HepG2 (cell line): ENCODE measurements around the gene ZNF8. TPM values are rescaled to one million over a fixed set of nuclear protein-coding genes. Genes with fewer than 3 reads are reported as not detected.

ENCODE experiments used
- EP300 ChIP-seq, 3 experiments: sonication (generic) in 1 of 3; formaldehyde crosslinking in 1 of 3; IDR thresholded peaks; 2 replicates each; pipeline versions ENCODE4 v1.5.1 to v1.6.1; 2011 to 2020; ENCODE audit warnings: low read depth in 2 of 3, low read length in 2 of 3, borderline replicate concordance in 1 of 3, improper control_type of control experiment in 1 of 3, mild to moderate bottlenecking in 1 of 3, missing genetic modification reagents in 1 of 3, moderate library complexity in 1 of 3
- MYC ChIP-seq: sonication (generic); formaldehyde crosslinking; IDR thresholded peaks from 2 replicates; pipeline ENCODE4 v1.9.0; 2021; ENCODE audit warnings: missing genetic modification reagents, borderline replicate concordance
- TRIM24 ChIP-seq: sonication (generic); formaldehyde crosslinking; IDR thresholded peaks from 2 replicates; pipeline ENCODE4 v1.8.0; 2022; ENCODE audit warnings: mild to moderate bottlenecking, missing genetic modification reagents
- ZNF292 ChIP-seq: sonication (generic); formaldehyde crosslinking; IDR thresholded peaks from 2 replicates; pipeline ENCODE4 v1.8.1; 2022; ENCODE audit warnings: mild to moderate bottlenecking, low read depth, missing genetic modification reagents, borderline replicate concordance
- ZNF407 ChIP-seq: sonication (generic); formaldehyde crosslinking; IDR thresholded peaks from one replicate; pipeline ENCODE4 v1.5.1; 2020; ENCODE audit warnings: mild to moderate bottlenecking, missing genetic modification reagents; ENCODE audit errors: not compliant biosample characterization
- ZNF431 ChIP-seq: sonication (generic); formaldehyde crosslinking; IDR thresholded peaks from 2 replicates; pipeline ENCODE4 v1.9.0; 2022; ENCODE audit warnings: missing genetic modification reagents, low read depth, mild to moderate bottlenecking, borderline replicate concordance
- ZNF441 ChIP-seq: sonication (generic); formaldehyde crosslinking; IDR thresholded peaks from 2 replicates; pipeline ENCODE4 v1.7.0; 2021; ENCODE audit warnings: missing genetic modification reagents, borderline replicate concordance
- polyA plus RNA-seq, 8 experiments: library from polyadenylated mRNA; depleted of rRNA in 3 of 8; stranded (reverse) in 7 of 8; unstranded in 1 of 8; fragments of >200 nt; fragmentation: Illumina TruSeq in 4 of 8; extraction: Trizol in 4 of 8; gene quantifications; 2 replicates each; pipeline versions ENCODE4 v1.2.1 to v1.2.3, GENCODE V29; 2011 to 2016; ENCODE audit warnings: low read depth in 4 of 8, missing spikeins in 1 of 8, mixed read lengths in 1 of 8; ENCODE audit not compliant: insufficient read depth in 1 of 8
- total RNA-seq, 5 experiments: library from RNA; depleted of rRNA; stranded (reverse); fragments of >200 nt; fragmentation: Illumina TruSeq; extraction: Trizol; gene quantifications; 2 replicates each; pipeline ENCODE4 v1.2.3, GENCODE V29; 2016; ENCODE audit warnings: low read depth in 1 of 5
- TF ChIP-seq, protein P1 (sequence below), 2 experiments: fragments of 450-650 bp in 1 of 2; sonication (generic) in 1 of 2; formaldehyde crosslinking in 1 of 2; IDR thresholded peaks; 2 replicates each; pipeline versions ENCODE4 v1.6.1 to v1.8.0; 2016 to 2022; ENCODE audit warnings: antibody characterized with exemption in 1 of 2, mild to moderate bottlenecking in 1 of 2, missing genetic modification reagents in 1 of 2
- TF ChIP-seq, protein P2 (sequence below): sonication (generic); formaldehyde crosslinking; IDR thresholded peaks from 2 replicates; pipeline ENCODE4 v1.4.0; 2020; ENCODE audit warnings: missing genetic modification reagents

Gene ZNF8
- total and polyA plus RNA-seq, 2 of the 13 experiments (the other 11 are each of a cell fraction or from before 2014, with no cell fraction given) = 3.1 to 3.3 TPM

DNA sequence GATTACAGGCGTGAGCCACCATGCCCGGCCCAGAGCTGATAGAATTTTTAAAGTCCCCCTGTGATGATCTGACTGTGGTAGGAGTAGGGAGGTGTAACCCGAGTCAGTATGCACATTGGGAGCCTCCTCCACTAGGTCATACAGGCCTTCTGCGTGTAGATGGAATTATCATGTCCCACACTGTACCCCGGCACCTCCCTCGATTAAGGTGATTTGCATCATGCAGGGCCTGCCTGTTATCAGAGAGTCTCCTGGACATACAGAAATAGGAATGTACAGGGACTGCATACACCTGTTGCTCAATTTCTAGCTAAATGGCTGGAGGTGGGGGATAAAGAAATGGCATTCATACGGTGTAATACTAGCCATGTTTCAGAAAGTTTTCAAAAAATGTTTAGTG lies 25.5 kb downstream of the ZNF8 start (continued):
- TF ChIP-seq ZNF292 (CRISPR knock-in tag) = no peak
- no peak for TF ChIP-seq ZNF407 (CRISPR knock-in tag)
- TF ChIP-seq, protein P1, sequence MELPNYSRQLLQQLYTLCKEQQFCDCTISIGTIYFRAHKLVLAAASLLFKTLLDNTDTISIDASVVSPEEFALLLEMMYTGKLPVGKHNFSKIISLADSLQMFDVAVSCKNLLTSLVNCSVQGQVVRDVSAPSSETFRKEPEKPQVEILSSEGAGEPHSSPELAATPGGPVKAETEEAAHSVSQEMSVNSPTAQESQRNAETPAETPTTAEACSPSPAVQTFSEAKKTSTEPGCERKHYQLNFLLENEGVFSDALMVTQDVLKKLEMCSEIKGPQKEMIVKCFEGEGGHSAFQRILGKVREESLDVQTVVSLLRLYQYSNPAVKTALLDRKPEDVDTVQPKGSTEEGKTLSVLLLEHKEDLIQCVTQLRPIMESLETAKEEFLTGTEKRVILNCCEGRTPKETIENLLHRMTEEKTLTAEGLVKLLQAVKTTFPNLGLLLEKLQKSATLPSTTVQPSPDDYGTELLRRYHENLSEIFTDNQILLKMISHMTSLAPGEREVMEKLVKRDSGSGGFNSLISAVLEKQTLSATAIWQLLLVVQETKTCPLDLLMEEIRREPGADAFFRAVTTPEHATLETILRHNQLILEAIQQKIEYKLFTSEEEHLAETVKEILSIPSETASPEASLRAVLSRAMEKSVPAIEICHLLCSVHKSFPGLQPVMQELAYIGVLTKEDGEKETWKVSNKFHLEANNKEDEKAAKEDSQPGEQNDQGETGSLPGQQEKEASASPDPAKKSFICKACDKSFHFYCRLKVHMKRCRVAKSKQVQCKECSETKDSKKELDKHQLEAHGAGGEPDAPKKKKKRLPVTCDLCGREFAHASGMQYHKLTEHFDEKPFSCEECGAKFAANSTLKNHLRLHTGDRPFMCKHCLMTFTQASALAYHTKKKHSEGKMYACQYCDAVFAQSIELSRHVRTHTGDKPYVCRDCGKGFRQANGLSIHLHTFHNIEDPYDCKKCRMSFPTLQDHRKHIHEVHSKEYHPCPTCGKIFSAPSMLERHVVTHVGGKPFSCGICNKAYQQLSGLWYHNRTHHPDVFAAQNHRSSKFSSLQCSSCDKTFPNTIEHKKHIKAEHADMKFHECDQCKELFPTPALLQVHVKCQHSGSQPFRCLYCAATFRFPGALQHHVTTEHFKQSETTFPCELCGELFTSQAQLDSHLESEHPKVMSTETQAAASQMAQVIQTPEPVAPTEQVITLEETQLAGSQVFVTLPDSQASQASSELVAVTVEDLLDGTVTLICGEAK (IDR thresholded peaks at IDR 0.05) = no peak
- TF ChIP-seq, protein P1 (CRISPR knock-in tag; IDR thresholded peaks at IDR 0.05) = no peak
- no peak for TF ChIP-seq TRIM24 (CRISPR knock-in tag)
- TF ChIP-seq MYC (CRISPR knock-in tag) = no peak
- TF ChIP-seq ZNF431 (CRISPR knock-in tag) = no peak
- TF ChIP-seq EP300 (IDR thresholded peaks at IDR 0.05; ENCODE audit: low read depth in 2 of 2, low read length in 2 of 2) = no peak
- no peak for TF ChIP-seq EP300 (CRISPR knock-in tag; IDR thresholded peaks at IDR 0.05; ENCODE audit: borderline replicate concordance)
- TF ChIP-seq, protein P2, sequence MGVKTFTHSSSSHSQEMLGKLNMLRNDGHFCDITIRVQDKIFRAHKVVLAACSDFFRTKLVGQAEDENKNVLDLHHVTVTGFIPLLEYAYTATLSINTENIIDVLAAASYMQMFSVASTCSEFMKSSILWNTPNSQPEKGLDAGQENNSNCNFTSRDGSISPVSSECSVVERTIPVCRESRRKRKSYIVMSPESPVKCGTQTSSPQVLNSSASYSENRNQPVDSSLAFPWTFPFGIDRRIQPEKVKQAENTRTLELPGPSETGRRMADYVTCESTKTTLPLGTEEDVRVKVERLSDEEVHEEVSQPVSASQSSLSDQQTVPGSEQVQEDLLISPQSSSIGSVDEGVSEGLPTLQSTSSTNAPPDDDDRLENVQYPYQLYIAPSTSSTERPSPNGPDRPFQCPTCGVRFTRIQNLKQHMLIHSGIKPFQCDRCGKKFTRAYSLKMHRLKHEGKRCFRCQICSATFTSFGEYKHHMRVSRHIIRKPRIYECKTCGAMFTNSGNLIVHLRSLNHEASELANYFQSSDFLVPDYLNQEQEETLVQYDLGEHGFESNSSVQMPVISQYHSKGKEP (CRISPR knock-in tag) = no peak
- no peak for TF ChIP-seq ZNF441 (CRISPR knock-in tag)
